Aorta (tissue), 5 donors: ENCODE results near the gene ZNF428. TPM values are rescaled to one million over a fixed set of nuclear protein-coding genes. Genes with fewer than 3 reads are reported as not detected.

Experiments
- ATAC-seq: fragments of 200-7000 bp; cut with Tn5 transposase; one replicate; pipeline ENCODE4 v1.9.1; 2022; ENCODE audit warnings: moderate library complexity; ENCODE audit not compliant: low FRiP score
- DNase-seq, 2 donors: peaks; one replicate each; pipeline ENCODE4 v3.0.0-alpha.2; 2020
- H3K27ac ChIP-seq, 2 donors: one replicate each; pipeline ENCODE4 v1.5.1; 2013; ENCODE audit warnings: low read length in 2 of 2, mild to moderate bottlenecking in 2 of 2, moderate library complexity in 2 of 2, control low read depth in 1 of 2, inconsistent platforms in 1 of 2, low read depth in 1 of 2
- H3K27me3 ChIP-seq, 2 donors: one replicate each; pipeline ENCODE4 v1.6.1; 2013; ENCODE audit warnings: control low read depth in 1 of 2, low read length in 1 of 2, mild to moderate bottlenecking in 1 of 2, moderate library complexity in 1 of 2; ENCODE audit not compliant: insufficient read depth in 2 of 2, control insufficient read depth in 1 of 2
- H3K36me3 ChIP-seq, 2 donors: one replicate each; pipeline ENCODE4 v1.6.1; 2013; ENCODE audit warnings: control low read depth in 1 of 2, low read length in 1 of 2, mild to moderate bottlenecking in 1 of 2; ENCODE audit not compliant: insufficient read depth in 2 of 2, control insufficient read depth in 1 of 2
- H3K4me1 ChIP-seq, 2 donors: one replicate each; pipeline ENCODE4 v1.6.1; 2013; ENCODE audit warnings: low read length in 2 of 2, control low read depth in 1 of 2, mild to moderate bottlenecking in 1 of 2, moderate library complexity in 1 of 2; ENCODE audit not compliant: insufficient read depth in 2 of 2, control insufficient read depth in 1 of 2
- H3K4me3 ChIP-seq, 2 donors: one replicate each; pipeline ENCODE4 v1.5.1; 2013; ENCODE audit warnings: low read length in 2 of 2, control low read depth in 1 of 2, mild to moderate bottlenecking in 1 of 2
- H3K9me3 ChIP-seq: one replicate; pipeline ENCODE4 v1.6.1; 2013; ENCODE audit warnings: mild to moderate bottlenecking, low read length; ENCODE audit not compliant: control insufficient read depth
- WGBS, 2 donors: extraction: QIAGEN DNeasy Blood & Tissue Kit; methylation state at CpG; one replicate each; pipeline ENCODE4 v1.1.7; 2013; 5-methylcytosine and 5-hydroxymethylcytosine counted together
- intact Hi-C, 2 donors: fragments of 100-400 bp; cut with DNase I; formaldehyde crosslinking; loops; one replicate each; pipeline versions ENCODE4 v1.14.2 to v1.15.0; 2022
- polyA plus RNA-seq, 2 donors: library from polyadenylated mRNA; stranded (reverse); fragments of 200-250 nt; gene quantifications; one replicate each; pipeline ENCODE4 v1.2.3, GENCODE V29; 2013
- total RNA-seq, 2 donors: library from RNA; stranded (reverse); fragmentation: NEBNext Ultra II Directional; extraction: Animal tissue kit (Norgen Biotek cat#: 25700); gene quantifications; one replicate each; pipeline ENCODE4 v1.2.1, GENCODE V29; 2021
- donor health status: healthy with polysubstance abuse.
- donor health status: Bipolar disorder and iron deficiency.
- donor health status: DM: no; HTN: no; CAD: no.
- donor health status: DM: no; HTN: no; CAD: no.
- donor health status: DM: yes; HTN: yes; CAD: no.

The ZNF428 gene
- total and polyA plus RNA-seq, 4 donors: 26.2 to 54.2 (median 35.8) TPM

- H3K9me3 ChIP-seq: peaks cover 2% of the 10 kb centered on the region
Observed at GRCh38 chr19:43644181-43644580, 24.8 kb upstream of the ZNF428 start.

GRCh38 chr19:43643326-43643725 lies 23.9 kb upstream of the ZNF428 start:
- Histone ChIP-seq H3K36me3 (no peaks in the 10 kb centered on the region), H3K27ac (no peak overlapping the region), H3K9me3 (peaks cover 2% of the 10 kb centered on the region), H3K4me1 (no peaks in the 10 kb centered on the region), H3K27me3 (no peaks in the 10 kb centered on the region), H3K4me3 (no peak overlapping the region)
- intact Hi-C loops: no loop called here
- 61 to 65% methylated on average over 3 of the region's 3 CpGs for WGBS, 2 donors
- ATAC-seq: no peak
- DNase-seq: no peak

More at GRCh38 chr19:43644181-43644580, 24.8 kb upstream of the ZNF428 start:
- no peaks in the 10 kb centered on the region for H3K4me1 ChIP-seq
- ATAC-seq (no peak), DNase-seq (no peak)
- 84 to 86% methylated on average over 13 of the region's 13 CpGs for WGBS, 2 donors
- intact Hi-C loops: no loop called here
- no peaks in the 10 kb centered on the region for H3K27me3 ChIP-seq
- H3K36me3 ChIP-seq: peaks cover 0 to 2% of the 10 kb centered on the region in 2 donors
- no peak overlapping the region for H3K4me3 ChIP-seq
- H3K27ac ChIP-seq: no peak overlapping the region

GRCh38 chr19:43642531-43642930 lies 23.1 kb upstream of the ZNF428 start:
- H3K36me3 ChIP-seq: no peaks in the 10 kb centered on the region
- no peaks in the 10 kb centered on the region for H3K27me3 ChIP-seq
- no peaks in the 10 kb centered on the region for H3K4me1 ChIP-seq
- ATAC-seq (no peak), DNase-seq (no peak)
- intact Hi-C loops: no loop called here
- peaks cover 2% of the 10 kb centered on the region for H3K9me3 ChIP-seq
- no peak overlapping the region for H3K27ac ChIP-seq
- WGBS, 2 donors: 54 to 75% methylated on average over 4 of the region's 4 CpGs
- H3K4me3 ChIP-seq: no peak overlapping the region

GRCh38 chr19:43641333-43641732 lies 21.9 kb upstream of the ZNF428 start:
- Histone ChIP-seq H3K4me1 (no peaks in the 10 kb centered on the region), H3K4me3 (no peak overlapping the region), H3K27me3 (no peaks in the 10 kb centered on the region), H3K9me3 (peaks cover 2% of the 10 kb centered on the region), H3K27ac (no peak overlapping the region), H3K36me3 (no peaks in the 10 kb centered on the region)
- WGBS, 2 donors: 68 to 69% methylated on average over 2 of the region's 2 CpGs
- ATAC-seq: no peak
- intact Hi-C loops: no loop called here
- no peak for DNase-seq

- ATAC-seq: no peak
- intact Hi-C loops: no loop called here
- Histone ChIP-seq H3K27me3 (no peaks in the 10 kb centered on the region), H3K36me3 (no peaks in the 10 kb centered on the region), H3K4me3 (no peak overlapping the region), H3K9me3 (no peaks in the 10 kb centered on the region), H3K4me1 (no peaks in the 10 kb centered on the region), H3K27ac (no peak overlapping the region)
- WGBS, 2 donors: 4 to 7% methylated on average over 5 to 9 of the region's 9 CpGs
- DNase-seq: no peak
Observed at GRCh38 chr19:43640424-43640757, 21.0 kb upstream of the ZNF428 start.

GRCh38 chr19:43639519-43640423 lies 20.3 kb upstream of the ZNF428 start, which contains the start of gene CADM4:
Gene CADM4 (minus strand): TSS chr19:43639850. CDS start chr19:43639790, 60 bp downstream.
- Histone ChIP-seq H3K27ac (no peak within 1 kb of the TSS), H3K27me3 (no peaks in the 10 kb centered on the region), H3K4me3 (peak within 1 kb of the TSS; percentile 46 to 63), H3K9me3 (no peaks in the 10 kb centered on the region), H3K4me1 (no peaks in the 10 kb centered on the region), H3K36me3 (no peaks in the 10 kb centered on the region)
- WGBS, 2 donors: 1% methylated on average over 40 to 110 of the region's 110 CpGs
- intact Hi-C loops: no loop called here
- ATAC-seq (peak; percentile 34), DNase-seq (peak in 1 of 2 donors; percentile 79)

GRCh38 chr19:43638995-43639518 lies 19.6 kb upstream of the ZNF428 start:
- 15 to 29% methylated on average over 7 to 18 of the region's 18 CpGs for WGBS, 2 donors
- Histone ChIP-seq H3K36me3 (no peaks in the 10 kb centered on the region), H3K27me3 (no peaks in the 10 kb centered on the region), H3K4me3 (peak overlapping the region; percentile 46 to 63), H3K4me1 (no peaks in the 10 kb centered on the region), H3K9me3 (no peaks in the 10 kb centered on the region), H3K27ac (no peak overlapping the region)
- ATAC-seq (no peak), DNase-seq (no peak)
- intact Hi-C loops: no loop called here

GRCh38 chr19:43638214-43638994 lies 19.0 kb upstream of the ZNF428 start:
- H3K27me3 ChIP-seq: no peaks in the 10 kb centered on the region
- intact Hi-C loops: no loop called here
- H3K4me1 ChIP-seq: no peaks in the 10 kb centered on the region
- H3K27ac ChIP-seq: no peak overlapping the region
- 78 to 84% methylated on average over 13 of the region's 13 CpGs for WGBS, 2 donors
- no peak for ATAC-seq
- no peaks in the 10 kb centered on the region for H3K36me3 ChIP-seq
- DNase-seq: no peak
- no peaks in the 10 kb centered on the region for H3K9me3 ChIP-seq
- H3K4me3 ChIP-seq: no peak overlapping the region
